GM21381 (cell line): ENCODE measurements around the gene SMAD6.

Source experiments
- ATAC-seq: cut with Tn5 transposase; IDR thresholded peaks from one replicate; pipeline ENCODE4 v1.9.1; 2021; ENCODE audit warnings: mild to moderate bottlenecking, moderate library complexity; ENCODE audit not compliant: unreplicated experiment

SMAD6 gene

DNA sequence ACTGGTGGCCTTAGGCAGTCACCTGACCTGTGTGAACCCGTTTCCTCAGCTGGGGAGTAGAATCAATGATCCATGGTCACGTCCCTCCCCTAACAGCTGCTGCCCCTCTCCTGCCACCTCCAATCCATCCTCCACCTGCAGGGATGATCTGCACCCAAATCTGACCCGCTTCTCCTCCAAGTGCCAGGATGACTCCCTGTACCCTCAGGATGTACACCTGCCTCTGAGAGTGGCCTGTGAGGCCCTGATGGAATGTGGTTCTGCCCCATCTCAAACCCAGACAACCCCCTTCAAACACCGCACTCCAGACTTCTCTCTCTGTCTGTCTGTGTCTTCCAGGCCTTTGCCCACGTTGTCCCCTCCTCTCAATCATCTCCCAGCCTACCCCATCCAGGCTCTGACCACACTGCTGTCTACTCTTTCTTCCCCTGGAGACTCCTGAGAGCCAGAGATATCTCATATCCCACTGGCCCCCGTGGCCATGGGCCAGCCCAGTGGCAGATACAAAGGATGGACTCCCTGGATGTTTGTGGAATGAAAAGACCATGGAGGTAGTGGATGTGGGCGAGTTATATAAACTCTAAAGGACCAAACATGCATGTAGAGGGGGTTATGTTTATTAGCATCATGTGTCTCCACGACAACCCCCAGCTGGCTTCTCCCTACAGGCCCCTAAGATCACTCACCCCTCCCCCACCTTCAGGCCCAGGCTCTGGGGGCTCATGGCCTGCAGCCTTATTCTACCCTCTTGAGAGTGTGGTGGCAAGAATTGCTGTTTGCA lies 84.9 kb downstream of the SMAD6 start:
- no peak for ATAC-seq

DNA sequence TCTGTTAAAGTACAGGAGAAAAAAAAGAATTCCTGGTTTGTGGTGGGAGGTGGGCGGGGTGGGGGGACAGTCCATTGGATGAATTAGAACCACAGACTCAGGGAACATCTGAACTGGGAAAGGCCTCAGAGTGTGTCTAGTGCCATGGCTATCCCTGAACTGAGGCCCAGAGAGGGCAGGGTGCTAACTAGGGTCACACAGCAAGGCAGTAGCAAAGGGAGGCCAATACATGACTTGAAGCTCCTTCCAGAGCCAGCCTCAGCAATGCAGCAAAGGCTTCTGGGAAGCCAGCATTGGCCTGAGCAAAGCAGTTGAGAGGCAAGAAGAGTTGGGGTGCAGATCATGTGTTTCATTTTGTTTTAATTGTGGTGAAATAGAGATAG lies 85.4 kb downstream of the SMAD6 start:
- no peak for ATAC-seq

DNA sequence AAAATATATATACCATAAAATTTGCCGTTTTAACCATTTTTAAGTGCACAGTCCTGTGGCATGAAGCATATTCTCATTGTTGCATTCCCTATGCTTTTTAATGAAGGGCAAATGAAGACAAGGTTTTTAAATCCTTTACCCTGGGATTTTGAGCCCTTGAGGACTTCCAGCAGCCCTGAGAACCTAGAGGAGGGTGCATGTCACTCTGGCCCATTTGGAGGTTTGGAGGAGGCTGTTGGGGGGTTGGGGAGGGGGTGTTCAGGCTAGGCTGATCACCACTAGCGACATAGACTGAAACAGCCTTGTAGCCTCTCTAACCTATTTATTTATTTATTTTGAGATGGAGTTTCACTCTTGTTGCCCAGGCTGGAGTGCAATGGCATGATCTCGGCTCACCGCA lies 86.0 kb downstream of the SMAD6 start:
- ATAC-seq = no peak

DNA sequence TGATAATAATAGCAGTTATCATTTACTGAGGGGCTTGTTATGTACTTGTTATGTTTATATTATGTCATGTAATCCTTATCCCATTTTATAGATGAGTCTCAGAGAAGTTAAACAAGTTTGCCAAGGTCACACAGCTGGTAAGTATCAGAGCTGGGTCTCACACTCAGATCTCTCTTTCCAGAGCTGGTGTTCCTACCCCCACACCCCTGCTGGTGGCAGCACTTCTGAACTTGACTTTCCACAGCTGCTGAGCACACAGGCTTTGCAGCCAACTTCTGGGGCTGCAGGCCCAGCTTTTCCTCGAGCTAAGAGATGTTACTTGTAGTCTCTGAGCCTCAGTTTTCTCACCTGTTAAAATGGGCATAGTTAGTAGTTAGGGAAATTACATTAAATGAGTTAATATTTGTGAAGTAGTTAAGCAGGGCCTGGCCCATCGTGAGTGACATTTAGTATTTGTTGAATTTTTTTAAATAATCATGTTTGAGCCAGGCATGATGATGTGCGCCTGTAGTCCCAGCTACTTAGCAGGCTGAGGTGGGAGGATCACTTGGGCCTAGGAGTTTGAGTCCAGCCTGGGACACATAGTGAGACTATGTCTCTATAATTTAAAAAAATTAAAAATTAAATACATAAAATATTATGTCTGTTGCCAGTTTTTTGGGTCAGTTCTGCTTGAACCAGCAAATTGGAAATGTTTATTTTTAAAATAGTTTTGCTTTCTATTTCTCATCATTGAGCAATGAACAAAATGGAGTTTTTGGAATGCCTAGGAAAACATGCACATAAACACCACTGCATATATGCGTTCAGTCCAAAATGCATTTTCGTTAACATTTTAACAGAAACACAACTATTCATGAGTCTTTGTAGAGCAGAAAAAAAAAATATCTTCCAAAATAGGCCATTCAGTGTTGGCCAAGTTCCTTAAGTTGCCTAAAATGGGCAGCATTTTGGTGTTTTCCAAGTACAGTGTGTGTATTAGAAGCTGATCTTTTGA lies 87.3 kb downstream of the SMAD6 start:
- ATAC-seq = no peak

DNA sequence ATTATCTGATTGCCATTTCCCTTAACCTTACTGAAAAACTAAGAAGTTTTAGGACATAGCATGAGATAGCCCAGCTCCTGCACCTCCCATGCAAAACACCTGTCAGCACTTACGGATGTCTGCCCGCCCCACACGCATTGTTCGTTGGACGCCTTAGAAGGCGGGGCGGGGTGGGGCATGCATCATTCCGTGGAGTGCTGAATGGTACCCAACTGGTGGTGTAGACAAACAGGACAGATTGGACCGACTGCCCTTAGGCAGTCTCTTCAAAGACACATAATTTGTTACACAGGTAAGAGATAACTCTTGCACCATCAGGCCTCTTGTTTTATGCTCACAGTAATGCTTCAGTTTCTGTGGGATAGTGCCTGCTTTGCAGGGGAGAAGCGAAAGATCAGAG lies 93.8 kb downstream of the SMAD6 start:
- no peak for ATAC-seq

DNA sequence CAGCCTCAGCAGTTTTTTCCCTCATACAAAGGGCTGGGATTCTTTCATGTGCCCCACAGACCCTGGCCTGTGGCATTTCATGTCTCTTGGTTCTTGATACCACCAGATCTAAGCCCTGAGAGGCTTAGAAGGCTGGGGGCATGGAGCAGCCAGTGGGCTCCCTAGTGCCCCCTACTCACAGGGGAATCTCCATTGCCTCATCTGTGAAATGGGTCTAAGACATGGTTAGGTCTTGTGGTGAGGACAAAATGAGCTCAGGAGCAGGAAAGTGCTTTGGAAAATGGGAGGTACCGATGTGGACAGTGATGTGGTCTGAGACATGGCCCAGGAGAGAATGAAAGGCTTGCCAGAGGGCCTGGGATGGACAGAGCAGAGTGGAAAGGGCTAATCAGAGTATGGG lies 94.3 kb downstream of the SMAD6 start:
- ATAC-seq = no peak

DNA sequence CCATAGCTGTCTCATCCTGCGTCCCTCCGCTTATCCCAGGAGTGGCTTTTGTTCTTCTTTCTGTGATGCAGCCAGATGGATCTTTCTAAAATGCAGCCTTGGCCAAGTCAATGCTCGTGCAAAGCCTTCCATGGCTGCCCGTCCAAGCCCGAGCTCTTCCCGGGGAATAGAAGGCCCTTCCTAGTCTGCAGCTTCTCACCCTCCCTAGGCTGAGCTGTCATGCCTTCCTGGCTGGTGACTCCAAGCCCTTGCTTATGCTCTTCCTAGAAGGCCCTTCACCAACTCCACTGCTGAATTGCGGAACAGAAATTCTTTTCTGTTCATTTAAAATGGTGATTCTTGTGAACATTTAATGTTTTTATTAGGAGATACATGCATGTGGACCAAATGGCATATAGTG lies 95.9 kb downstream of the SMAD6 start:
- no peak for ATAC-seq

DNA sequence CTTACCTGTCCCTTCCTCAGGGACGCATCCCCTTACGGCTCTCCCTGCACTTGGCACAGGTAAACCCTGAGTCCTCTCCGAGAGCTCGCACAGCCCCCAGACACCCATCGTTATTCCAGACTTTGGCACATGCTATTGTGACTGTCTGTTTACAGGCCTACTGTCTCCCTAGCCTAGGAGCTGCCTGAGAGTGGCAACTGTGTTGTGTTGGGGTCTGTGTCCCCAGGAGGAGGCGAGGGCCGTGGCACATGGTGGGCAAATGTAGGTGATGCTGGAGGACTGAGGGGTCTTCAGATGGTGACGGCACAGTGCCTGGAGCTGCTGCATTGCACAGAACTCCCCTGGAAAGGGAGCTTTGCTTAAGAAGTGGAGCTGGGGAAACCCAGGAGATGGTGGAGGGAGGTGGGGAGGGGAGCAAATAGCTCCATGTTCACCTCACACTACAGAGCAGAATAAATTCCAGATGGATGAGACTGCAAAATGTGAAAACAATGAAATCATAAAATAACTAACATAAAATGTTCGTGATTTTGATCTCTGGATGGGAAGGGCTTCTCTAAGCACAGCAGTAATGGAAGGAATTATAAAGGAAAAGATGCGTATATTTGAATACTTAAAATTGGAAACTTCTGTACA lies 96.5 kb downstream of the SMAD6 start:
- no peak for ATAC-seq

DNA sequence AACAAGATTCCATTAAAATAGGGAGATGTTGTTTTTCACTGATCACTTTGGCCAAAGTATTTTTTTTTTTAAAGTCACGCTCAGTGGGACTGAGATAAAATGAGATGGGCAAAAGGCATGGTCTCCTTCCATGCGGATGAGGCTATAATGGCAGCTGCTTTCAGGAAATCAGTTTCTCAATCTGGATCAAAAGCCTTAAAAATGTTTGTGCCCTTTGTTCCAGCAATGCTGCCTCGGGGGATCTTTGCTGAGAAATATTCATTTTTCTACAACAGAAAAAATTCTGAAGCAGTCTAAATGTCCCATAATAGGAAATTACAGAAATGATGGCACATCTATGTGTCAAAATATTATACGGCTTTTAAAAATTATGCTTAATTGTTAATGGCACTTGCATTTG lies 97.2 kb downstream of the SMAD6 start:
- ATAC-seq = no peak

DNA sequence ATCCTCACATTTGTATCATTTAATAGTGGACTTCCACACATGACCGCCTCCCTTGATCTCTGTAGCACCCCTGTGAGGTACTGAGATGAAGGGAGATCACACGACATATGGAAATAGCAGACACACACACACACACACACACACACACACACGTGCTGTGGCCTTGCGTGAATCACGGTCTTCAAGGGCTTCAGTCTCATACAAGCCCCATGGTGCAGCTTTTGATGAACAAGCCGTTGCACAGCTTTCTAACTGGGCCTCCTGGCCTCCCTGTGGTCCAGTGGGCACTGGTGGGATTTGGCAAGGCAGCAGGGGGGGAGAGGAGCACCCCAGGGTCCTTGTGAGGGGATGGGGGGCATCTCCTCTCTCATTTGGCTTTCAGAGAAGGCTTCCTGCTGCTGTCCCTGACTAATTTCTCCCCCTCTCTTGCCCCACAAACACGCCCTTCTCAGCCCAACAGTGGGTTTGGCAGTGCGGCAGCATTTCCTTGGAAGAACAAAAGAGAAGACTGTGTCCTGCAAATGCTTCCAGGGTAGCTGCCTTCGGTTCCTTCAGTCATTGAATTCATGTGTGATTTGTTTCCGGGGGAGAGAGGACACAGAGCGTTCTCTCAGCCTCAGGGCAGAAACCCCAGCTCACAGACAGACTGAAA lies 98.7 kb downstream of the SMAD6 start:
- ATAC-seq = no peak

DNA sequence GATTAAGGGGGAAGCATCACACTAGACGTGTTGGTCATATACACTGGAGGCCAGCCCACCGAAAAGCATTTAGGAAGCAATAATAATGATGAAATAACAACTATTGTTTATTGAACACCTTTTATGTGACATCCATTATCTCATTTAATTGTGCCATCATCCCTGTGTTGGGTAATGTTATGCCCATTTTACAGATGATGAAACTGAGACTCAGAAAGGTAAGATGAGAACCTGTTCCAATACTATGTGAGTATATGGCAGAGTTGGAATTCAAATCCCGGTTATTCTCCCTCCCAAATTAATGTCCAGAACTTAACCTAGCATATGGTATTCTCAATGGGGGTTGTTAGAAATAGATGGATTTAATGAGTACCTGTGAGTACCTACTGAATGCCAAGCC lies 99.2 kb downstream of the SMAD6 start:
- no peak for ATAC-seq

DNA sequence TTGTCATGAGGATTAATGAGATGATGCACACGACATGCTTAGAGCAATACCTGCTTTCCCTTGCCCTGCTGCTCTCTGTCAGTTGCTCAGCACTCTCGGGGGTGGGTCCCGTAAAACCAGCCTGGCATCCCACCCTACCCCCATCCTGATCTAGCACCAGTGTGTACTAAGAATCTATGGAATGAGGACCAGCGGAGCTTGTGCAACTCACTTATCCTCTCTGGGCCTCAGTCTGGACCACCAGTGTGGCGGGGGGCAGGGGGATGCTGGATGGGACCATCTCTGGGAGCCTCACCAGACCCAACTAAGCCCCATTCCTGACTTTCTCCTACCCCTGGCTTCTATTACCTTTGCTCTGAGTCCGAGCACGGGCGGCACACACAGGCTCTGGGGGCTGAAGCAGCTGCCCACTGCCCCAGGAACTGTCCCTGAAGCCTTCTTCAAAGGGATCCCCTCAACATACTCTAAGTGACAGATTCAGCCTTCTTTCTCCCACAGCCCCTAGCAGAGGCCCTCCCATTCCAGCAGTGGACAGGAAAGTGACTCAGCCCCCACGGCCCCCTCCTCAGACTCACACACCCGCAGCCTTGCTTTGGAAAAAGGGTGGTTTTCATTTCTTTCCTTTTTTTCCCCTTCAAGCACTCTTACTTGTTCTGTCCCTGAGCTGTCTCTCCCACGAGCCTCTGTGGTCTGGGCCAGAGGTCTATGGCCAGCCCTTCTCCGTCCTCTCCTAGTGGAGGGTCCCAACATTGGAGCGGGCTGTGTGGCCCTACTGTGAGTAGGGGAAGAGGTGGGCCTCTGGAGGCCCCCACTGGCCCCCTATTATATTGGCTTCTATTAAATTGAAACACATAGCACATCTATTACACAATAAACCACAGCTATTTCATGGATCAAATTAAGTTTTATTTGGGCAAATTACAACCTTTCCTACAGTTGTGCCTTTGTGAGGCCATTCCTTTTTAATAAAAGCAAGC lies 100.3 kb downstream of the SMAD6 start:
- ATAC-seq = no peak

DNA sequence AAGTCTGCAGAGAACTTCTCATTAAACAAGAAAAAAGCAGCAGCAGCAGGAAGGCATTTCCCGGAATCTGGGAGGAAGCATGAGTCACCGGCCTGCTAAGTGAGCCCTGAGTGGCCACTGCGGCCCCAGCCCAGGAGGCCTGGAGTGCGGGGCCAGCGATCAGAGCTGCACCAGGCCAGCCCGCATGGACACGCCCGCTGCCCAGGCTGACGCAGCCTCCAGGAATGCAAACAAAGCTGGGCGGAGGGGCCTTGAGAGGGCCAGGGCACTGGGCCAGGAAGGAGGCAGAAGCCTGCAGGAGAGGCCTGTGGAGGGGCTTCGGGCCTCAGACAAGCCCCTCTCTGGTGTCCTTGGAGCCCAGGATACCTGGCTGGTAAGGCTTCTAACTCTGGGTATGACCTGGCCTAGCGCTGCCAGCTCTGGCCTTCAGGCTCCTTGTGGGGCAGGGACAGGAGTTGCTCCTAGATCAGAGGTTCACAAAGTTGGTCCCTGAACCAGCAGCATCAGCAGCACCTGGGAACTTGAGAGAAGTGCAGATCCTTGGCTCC lies 101.2 kb downstream of the SMAD6 start:
- no peak for ATAC-seq

DNA sequence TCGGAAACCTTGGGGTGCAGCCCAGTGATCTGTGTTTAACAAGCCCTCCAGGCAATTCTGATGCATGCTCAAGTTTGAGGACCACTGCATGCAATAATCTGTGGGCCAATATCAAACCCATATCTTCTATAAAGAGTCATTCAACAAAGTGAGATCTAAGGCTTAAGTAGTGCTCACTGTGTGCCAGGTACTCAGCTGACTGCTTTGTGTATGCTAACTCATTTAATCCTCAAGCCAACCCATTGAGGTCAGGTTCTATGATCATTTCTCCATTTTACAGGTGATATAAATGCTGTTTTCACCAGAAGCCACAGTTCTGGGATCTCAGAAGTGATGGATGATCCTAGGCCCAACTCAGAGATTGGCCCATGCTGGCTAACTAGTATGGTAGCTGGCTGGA lies 101.7 kb downstream of the SMAD6 start:
- ATAC-seq = no peak

DNA sequence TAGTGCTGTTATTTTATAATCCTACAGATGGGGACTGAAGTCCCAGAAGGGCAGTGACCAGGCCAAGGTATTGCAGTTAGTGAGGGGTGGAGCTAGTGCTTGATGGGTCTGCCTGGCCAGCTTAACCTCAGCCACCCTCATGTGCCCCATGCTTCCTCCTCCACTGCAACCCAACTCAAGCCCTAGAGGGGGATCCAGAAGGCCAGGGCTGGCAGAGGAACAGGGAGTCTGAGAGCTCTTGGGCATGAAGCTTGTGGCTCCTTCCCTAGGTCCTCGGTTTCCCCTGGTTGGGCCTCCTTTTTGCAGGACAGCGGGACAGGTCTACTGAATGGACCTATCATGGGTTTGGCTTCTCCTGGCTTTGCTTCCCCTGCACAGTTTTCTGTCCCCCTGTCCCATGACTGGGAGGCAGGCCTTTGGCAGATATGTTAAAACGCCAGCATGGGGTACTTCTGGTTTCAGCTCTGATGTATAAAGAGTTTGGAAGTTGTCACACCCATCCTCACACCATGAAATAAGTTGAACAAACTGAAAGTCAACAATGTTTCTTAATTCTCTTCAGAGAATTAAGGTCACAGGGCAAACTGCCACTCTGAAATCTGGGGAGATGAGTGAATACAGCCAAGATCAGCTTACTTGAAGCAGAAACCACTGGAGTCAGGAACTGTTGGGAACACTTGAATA lies 103.3 kb downstream of the SMAD6 start:
- ATAC-seq = no peak

DNA sequence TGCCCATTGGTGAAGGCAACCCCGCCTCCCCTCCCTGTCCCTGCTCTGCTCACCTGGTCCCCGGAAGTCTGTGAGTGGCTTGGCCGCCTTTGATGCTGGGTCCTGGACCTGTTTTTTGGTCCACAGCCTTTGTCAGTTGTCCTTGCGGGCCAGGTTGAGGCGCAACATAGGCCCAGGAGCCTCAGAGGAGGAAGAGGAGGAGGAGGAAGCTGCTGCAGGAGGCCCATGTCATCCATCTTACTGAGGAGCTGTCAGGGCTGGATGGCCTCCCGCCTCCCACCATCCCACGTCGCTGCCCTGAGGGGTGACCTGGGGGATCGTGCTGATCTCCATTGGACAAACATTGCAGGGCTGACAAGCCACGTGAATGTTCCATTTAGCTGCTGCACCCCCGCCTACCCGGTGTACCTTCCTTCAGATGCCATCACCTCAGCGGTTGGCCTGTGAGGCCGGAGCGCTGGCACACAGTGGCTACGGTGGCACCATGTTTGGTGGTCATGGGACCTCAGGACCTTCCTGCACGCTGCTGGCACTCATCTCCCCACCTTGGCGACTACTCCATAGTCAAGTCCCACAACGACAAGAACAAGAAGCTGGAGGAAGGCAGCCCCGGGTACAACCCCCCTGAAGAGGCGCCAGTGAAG lies 106.3 kb downstream of the SMAD6 start:
- no peak for ATAC-seq

DNA sequence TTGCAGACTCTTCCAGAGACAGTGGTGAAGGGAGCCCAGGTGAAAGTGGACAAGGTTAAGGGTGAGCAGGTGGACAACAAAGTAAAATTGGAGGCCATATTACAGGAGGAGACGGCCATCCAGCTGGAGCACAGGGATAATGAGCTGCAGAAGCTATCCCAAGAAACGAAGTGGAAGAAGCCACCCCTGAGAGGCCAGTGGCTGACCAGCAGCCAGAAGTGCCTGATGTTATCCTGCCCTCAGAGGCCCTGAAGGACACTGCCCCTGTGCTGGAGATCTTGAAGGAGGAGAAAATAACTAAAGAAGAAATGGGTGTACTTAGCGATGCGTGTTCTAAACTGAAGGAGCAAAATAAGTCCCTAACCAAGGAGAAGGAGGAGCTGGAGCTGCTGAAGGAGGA lies 107.6 kb downstream of the SMAD6 start:
- ATAC-seq = no peak

DNA sequence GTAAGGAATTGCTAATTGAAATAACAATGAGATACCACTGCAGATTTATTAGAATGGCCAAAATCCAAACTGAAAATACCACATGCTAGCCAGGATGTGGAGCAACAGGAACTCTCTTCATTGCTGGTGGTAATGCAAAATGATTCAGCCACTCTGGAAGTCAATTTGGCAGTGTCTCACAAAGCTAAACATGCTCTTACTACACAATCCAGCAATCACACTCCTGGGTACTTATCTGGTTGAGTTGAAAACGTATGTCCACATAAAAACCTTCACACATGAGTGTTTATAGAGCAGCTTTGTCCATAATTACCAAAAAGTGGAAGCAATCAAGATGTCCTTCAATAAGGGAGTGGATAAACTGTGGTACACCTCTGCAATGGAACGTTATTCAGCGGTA lies 113.3 kb downstream of the SMAD6 start:
- no peak for ATAC-seq

DNA sequence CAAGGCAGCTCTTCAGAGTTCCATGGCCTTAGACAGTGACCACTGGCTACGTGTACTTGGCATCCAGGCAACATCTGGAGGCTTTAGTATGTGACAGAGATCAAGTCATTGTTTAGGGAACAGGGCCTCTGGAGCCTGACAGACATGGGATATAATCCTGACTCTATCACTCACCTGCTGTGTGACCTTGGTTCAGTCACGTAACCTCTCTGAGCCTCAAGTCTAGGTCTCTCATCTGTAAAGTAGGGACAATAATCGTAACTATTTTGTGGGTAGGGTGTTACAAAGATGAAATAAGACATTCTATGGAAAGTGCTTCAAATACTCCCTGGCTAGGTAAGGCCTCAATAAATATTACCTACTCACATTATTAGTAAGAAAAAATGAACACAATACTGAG lies 114.2 kb downstream of the SMAD6 start:
- ATAC-seq = no peak
